ENCODE measurements around the gene RNF151.
"Not testable (repeated sequence)": the region's sequence is repeated elsewhere in the genome, so short reads cannot be mapped to it uniquely, and the experiment has no call there.

Gene RNF151

GRCh38 chr16:1939833-1940232, 26.8 kb upstream of the RNF151 start:
- DNase-seq: not testable (repeated sequence)

DNA sequence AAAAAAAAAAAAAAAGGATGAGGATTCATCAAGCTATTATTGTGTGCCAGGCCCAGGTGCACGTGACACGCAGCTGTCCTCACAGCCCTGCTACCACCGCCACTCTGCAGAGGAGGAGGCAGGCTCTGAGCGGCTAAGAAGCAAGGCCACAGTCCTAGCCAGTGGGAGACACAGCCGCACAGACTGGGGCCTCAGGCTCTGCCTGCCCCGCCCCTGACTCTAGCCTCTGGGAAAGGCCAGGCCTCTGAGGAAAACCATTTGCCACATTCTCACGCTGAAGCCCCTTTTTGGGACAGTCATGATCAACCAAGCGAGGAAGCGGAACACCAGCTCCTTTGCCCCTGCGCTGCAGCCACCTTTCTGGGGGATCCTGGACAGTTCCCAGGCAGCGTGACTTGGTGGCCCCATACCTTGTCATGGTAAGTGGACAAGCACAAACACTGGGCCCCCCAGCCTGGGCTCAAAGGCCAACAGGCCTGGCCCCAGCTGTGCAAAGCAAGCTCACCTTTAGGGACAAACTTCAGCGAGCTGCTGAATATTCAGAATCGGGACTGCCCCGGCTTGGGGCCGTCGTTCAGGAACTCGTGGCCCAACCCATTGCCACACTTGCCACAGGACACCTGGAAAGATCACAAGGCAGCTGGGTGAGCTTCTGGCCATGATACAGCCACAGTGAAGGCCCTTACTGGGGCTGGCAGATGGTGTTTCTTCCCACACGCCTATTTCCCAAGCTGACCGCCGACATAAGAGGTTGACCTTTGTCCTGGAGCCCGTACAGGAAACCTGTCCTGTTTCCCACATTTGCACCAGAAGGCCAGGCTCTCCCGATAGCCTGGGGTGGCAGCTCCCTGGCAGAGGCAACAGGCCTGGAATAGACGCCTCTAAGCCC, 26.1 kb upstream of the RNF151 start:
- no peak for DNase-seq

DNA sequence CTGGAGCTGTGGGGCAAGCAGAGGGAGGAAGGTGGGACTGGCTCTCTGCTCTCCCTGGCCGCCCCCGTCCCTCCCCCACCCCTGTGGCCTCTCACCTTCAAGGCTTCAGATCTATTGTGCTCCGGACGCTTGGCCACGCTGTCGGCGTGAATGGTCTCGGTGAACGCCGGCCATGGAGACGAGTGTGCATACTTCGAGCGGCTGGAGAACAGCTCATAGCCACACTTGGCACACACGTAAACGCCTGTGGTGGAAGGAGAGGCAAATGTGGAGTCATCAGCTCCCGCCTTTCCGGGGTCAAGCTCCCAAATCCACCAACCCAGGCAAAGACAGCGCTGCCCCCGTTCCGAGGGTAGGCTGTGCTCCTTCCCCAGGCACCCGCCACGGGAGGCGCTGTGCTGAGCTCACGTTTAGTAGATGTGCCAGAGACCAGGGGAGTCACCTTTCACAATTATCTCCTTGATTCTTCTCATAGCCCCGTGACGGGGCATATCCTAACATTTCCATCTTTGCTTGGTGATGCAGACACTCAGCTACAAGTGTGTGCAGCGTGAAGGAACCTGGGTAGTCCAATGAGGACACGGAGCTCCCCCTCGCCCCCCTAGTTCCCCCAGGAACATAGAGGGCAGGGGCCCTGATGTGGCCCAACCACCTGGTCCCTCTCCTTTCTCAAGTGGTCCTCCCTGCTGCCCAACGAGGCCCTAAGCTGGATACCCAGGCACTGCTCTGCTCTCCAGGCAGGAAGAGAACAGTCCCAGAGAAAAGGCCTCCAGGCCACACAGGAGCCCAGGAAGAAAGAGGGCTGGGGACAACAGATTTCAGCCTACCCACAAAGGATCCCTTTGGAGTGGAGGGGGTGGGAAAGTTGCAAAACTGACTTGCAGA, 25.3 kb upstream of the RNF151 start:
- no peak for DNase-seq

- no peak for DNase-seq
These were observed 24.4 kb upstream of the RNF151 start for GRCh38 chr16:1942047-1942809.

GRCh38 chr16:1942810-1943726, 23.6 kb upstream of the RNF151 start, which contains the start of gene MSRB1:
MSRB1 (minus strand) TSS chr16:1943199; CDS start chr16:1943156, 43 bp downstream.
- peak; percentile 99 for DNase-seq

- DNase-seq: no peak
These were observed 21.9 kb upstream of the RNF151 start for GRCh38 chr16:1944612-1945199.

DNA sequence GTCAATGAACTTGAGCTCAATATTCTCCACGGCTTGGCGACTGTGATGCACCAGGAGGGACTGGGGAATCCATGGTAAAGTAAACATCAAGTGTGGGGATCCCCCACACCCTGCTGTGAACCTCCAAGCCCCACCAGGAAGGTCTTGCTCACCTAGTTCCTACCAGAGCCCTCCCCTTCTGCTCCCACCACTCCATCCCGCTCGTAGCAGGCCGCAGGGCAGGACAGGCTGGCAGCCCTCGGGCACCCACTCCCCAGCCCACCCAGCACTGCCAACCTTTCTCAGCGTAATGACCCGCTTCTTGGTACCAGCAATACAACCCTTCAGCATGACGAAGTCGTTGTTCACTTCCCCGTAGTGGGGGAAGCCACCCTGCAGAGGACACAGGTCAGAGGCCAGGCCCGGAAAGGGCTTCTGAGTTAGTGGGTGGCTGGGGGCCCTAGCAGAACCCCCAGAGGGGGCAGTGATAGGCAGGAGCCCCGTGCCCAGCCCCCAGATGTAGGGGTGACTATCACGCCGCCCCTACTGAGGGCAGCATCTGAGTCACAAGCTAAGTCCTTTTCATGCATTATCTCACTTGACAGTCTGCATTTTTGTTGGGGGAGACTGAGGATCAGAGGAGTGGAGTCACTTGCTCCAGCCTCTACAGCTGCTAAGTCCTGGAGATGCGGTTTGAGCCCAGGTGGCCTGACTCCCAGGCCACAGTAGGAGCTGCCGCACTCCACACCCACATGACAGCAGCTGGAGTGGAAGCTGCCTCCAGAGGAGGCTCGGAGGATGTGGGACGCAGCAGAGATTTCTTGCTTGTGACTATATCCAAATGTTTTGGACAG, 20.9 kb upstream of the RNF151 start:
- DNase-seq: no peak

- no peak for DNase-seq
These were observed 19.9 kb upstream of the RNF151 start for GRCh38 chr16:1946495-1947368.

- DNase-seq: no peak
These were observed 19.3 kb upstream of the RNF151 start for GRCh38 chr16:1947369-1947670.

DNA sequence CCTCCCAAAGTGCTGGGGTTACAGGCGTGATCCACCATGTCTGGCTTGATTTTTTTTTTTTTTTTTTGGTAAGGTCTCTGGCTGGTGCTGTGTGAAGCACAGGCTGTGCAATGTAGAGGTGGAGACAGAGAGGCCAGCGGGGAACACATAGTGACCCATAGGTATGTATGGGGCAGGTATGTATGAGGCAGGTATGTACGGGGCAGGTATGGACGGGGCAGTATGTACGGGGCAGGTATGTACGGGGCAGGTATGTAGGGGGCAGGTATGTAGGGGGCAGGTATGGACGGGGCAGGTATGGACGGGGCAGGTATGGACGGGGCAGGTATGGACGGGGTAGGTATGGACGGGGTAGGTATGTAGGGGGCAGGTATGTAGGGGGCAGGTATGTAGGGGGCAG, 17.1 kb upstream of the RNF151 start:
- DNase-seq: no peak

- DNase-seq: no peak
These were observed 16.6 kb upstream of the RNF151 start for GRCh38 chr16:1950047-1950446.

DNA sequence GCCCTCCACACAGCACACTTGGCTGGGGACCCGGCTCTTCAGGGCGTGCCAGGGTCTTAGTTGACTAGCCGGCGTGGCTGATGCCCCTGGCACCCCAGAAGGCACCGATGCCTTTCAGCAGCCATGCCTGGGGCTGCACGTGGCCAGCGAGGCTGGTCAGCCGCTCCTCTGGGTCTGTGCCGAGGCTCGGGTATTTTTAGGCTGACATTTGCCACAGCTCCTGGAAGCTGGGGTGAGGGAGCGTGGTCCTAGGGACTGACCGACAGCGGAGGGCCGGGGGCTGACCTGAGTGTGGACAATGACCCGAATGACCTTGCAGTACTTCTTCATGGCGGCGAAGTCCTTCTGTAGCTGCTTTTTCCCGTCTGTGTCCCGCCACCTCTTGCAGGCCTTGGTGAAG, 16.1 kb upstream of the RNF151 start:
- DNase-seq: no peak

DNA sequence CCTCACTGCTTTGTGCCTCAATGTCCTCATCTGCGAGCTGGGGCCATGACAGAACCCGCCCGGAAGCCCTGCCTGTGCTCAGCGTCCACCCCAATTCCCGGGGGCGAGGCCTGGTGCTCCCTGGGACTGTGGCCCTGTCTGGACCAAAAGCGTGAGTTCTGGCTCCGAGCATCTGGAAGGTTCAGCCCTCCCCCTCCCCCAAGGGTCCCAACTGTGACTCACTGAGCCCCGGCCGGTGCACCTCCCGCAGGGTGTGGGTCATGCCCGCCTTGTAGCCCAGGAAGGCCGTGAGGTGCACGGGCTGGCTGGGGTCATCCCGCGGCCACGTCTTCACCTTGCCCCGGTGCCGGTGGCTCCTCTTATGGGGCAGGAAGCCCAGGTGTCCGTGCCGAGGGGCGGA, 12.9 kb upstream of the RNF151 start:
- DNase-seq: no peak

GRCh38 chr16:1957434-1958142, 9.1 kb upstream of the RNF151 start:
- DNase-seq: not testable (repeated sequence)

DNA sequence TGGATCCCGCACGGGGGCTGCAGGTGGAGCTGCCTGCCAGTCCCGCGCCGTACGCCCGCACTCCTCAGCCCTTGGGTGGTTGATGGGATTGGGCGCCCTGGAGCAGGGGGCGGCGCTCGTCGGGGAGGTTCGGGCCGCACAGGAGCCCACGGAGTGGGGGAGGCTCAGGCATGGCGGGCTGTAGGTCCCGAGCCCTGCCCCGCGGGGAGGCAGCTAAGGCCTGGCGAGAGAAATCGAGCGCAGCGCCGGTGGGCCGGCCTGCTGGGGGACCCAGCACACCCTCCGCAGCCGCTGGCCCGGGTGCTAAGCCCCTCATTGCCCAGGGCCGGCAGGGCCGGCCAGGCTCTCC, 8.5 kb upstream of the RNF151 start:
- DNase-seq: not testable (repeated sequence)

DNA sequence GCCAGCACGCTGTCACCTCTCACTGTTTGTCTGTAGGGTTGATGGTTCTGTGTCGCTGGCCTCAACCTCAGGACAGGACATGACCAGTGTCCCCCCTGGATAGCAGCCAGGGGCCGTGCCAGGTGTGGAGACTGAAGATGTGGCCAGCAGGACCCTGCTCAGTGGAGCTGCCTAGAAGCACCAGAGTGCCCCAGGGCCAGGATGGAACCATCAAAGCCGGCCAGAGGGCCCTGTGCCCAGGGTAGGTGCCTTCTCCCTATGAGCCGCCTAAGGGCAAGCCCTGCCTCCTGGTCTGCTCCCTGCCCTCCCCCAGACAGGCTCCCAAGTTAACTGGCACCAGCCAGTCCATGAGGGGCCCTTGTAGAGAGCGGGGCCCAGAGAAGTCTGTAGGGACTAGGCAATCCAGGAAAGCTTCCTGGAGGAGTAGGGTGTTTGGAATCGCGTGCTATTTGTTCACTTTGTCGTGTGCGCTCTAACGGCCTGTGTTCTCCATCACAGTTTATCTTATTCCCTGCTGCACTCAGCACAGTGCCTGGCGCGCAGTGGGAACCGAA, 7.9 kb upstream of the RNF151 start:
- no peak for DNase-seq

DNA sequence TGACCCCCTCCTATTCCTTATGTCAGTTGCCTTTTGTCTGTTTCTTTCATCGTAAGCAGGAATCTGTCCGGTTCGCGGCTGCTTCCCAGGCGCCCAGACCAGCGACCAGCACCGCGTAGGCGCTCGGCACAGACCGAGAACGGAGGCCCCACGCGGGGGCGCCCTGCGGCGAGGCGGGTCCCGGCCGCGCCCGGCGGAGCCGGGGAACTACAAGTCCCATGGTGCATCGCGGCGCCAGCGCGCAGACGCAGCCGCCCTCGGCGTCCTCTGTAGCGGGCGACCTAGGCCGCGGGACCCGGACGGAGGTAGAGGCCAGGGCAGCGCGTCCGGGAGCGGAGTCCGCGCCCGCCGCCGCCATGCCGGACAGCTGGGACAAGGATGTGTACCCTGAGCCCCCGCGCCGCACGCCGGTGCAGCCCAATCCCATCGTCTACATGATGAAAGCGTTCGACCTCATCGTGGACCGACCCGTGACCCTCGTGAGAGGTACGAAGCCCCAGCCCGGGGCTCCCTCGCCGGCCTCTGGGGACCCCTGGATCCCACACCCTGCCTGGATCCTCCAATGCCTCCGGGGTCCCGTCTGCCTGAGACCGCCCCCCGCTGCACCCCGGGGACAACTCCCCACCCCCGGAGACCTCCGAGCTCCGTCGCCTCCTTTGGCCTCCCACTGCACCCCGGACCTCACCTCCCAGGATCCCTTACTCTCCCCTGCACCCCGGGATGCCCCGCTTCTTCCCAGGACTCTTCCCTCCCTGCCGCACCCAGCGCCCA, 7.2 kb upstream of the RNF151 start, which contains the start of gene NDUFB10:
NDUFB10 (plus strand) TSS at position 270 of the 771 bp plus-strand sequence; CDS start at position 357, 87 bp downstream.
- DNase-seq: peak; percentile 95
